Measurements from ENCODE around the gene DIAPH1.

The DIAPH1 gene

DNA sequence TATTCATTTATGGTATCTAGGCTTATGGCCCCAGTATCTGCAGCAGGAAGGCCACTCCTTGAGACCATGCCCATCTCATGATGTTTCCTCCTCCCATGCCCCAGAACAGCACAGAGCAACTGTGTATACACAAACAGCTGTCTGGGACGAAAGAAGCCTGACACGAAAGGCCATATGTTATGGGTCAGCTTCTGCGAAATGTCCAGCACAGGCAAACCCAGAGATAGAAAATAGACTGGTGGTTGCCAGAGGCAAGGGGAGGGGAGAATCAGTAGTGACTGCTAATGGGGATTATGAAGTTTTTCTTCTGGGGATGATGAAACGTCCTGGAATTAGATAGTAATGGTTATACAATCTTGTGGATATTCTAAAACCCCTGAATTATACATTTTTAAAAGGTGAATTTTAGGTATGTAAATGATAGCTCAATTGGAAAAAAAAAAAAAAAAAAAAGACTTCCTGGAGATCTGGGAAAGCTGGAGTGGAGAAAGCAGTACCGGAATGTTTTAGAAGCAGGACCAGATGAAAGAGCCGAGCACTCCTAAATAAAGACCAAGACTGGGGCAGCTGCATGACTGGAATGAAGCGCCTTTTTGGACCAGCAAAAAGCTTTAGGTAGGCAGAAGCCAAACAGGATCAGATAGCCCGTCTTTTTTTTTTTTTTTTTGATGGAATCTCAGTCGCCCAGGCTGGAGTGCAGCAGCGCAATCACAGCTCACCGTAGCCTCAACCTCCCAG is 100.8 kb downstream of the DIAPH1 start:
- no peak for DNase-seq

DNA sequence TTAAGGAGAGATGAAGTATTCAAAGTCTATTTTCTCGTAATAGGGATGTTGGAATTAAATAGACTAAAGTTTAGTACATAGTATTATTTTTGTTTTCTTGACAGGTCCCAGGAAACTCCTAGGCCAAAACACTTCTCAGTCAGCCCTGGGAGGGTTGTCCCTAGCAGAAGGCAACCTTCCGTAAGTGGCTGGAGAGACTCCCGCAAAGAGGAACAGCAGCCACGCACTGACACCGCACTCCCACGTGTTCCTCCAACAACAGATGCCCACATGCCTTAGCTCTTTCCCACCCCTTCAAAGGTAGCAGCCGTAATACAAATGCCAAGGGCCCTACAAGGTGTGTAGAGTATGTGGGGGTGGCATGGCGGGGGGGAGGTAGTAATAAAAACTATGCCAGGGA is 101.5 kb downstream of the DIAPH1 start:
- DNase-seq, result no peak

DNA sequence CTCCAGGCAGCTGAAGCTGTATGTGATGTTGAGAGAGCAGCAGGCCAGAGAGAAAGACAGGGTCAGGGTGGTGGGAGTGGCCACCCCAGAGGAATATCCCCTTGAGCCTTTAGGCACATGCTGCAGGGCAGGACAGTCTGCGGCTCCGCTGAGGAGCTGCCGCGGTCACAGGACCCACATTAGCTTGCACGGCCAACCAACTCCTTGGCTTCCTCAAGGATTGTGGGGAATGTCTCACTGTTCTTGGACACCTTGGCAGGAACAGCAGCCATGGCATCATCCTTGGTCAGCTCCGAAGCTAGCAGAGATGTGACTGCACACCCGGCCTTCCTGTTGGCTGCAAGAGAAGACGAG is 102.2 kb downstream of the DIAPH1 start:
- no peak for DNase-seq

DNA sequence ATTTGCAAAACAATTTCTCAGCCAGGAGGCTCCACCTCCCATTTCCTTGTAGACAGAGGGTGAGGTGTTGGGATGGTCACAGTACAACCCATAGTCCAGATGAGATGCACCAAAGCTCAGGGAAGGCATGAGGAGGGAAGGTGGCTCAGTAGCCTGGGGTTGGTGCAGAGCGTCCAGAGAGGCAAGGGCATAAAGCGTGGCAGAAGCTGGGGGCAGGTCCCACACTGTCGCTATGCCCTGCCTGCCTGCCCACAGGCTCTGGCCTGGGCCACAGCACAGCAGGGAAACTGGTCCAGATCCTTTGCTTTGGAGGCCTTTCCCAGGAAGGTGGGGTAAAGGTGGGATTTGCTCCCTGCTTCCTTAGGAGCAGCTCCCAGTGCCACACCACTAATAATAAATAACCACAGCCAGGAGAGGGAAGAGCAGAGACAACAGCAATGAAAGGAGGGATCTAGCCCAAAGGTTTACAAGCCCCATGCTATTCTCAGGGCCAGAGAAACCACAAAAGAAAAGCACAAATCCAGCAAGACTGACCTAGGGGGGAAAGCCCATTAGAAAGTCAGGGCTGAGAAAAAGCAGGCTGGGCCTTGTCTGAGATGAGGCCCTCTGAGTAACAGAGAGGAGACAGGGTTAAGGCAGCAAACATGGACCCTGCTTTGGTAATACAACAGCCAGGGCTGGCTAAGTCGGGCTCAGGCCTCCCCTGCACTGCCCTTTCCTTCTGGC is 102.7 kb downstream of the DIAPH1 start:
- no peak for DNase-seq

- no peak for DNase-seq
Measured at GRCh38 chr5:141515141-141515540, 103.7 kb downstream of the DIAPH1 start.

DNA sequence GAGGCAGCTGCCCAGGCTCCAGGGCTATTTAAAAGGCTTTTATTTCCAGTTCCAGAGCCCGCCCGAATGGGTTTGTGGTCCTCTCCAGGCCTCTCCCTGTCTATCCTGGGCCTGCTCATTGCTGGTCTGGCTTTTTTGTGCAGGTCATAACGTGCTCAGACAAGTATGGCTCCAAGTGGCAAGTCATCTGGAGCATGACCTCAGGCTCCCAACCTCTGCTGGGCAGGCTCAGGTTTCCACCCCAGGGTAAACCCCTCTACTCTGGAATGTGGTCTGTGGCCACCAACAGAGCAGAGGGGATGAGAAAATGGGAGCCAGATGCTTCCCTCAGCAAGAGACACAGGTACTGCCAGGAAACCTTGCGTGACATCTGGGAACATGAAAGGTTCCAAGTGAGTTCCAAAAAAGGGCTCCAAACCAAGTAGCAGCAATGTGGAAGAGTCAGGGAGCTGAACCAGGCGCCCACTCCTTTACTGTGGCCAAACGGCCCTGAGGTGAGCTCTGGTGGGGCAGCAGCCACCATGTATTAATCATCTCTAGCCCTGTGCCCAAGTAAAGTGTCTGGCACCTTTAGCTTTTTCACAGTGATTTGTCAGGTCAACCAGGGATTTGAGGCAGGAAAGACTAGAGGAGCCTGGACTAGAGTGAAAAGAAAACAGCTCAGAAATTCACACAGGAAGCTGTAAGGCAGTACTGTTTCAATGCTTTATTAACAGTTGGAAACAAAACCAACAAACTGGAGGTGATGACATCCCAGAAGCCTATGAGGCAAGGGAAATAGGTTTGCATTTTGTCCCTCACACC is 104.3 kb downstream of the DIAPH1 start:
- no peak for DNase-seq

DNA sequence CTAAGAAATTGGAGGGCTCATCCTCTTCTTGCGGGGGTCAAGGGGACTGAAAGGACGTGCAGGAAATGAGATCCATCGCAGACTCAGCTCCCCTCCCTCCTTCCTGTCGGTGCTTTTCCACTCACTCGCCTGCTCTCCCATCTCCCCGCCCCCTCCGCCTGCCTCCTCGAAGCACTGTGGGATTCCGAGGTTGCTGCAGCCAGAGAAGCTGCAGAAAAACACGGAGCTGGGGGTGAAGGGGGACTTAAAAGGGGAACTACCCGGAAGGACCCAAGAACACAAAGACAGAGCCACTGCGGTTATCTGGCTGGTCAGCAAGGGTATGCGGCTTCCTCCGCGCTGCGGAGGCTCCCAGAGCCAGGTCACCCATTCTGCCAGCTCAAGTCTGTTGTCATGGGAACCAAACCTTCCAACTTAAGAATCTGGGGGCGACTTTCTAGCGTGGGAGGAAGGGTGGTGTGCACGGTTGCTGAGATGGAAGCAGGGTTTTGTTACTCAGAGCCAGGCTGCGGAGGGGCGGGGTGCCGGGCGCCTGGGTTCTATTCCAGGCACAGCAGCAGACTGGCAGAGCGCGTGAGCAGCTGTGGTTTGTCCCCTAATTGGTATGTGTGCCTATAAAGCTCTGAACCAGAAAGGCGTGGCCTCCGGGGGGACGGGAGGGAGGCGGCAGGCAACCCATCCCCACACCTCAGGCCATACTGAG is 105.0 kb downstream of the DIAPH1 start:
- peak; percentile 40 for DNase-seq

DNA sequence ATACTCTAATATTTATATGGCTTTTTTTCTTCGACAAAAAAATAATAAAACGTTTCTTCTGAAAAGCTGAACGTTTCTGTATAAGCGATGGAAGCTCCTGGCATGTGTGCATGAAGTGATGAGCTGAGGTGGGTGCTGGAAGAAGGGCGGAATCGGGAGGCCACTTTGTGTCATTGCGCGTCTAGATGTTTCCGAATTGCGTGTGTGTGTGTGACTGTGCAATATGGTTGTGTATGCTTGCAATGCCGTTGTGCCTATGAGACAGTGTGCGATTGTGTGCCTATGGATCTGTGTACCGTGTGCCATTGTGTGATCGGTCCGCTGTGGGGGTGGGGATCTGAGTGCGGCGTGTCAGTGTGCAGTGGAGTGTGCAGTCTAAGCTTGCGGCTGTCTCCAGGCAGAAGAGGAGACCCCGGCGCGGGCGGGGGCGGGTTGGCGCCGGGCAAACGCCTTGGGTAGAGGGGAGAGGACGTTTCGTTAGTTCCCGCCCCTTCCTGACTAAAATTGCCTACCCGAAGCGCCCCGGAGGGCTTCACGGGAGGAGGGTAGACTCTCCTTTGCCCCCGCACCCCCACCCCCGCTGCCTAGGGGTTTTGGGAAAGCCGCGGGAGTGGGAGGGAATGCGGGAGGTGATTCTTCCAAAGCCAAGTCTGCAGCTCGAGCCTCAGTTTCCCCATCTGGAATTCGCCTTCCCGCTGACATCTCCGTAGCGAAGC is 105.7 kb downstream of the DIAPH1 start:
- peak; percentile 35 for DNase-seq

GRCh38 chr5:141512390-141512910 is 106.3 kb downstream of the DIAPH1 start:
- DNase-seq, result peak; percentile 88

DNA sequence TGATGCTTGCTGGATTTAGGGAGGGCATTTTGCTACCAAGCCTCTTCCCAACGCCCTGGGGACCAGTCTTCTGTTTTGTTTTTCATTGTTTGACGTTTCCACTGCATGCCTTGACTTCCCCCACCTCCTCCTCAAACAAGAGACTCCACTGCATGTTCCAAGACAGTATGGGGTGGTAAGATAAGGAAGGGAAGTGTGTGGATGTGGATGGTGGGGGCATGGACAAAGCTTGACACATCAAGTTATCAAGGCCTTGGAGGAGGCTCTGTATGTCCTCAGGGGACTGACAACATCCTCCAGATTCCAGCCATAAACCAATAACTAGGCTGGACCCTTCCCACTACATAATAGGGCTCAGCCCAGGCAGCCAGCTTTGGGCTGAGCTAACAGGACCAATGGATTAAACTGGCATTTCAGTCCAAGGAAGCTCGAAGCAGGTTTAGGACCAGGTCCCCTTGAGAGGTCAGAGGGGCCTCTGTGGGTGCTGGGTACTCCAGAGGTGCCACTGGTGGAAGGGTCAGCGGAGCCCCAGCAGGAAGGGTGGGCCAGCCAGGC is 107.0 kb downstream of the DIAPH1 start:
- no peak for DNase-seq

DNA sequence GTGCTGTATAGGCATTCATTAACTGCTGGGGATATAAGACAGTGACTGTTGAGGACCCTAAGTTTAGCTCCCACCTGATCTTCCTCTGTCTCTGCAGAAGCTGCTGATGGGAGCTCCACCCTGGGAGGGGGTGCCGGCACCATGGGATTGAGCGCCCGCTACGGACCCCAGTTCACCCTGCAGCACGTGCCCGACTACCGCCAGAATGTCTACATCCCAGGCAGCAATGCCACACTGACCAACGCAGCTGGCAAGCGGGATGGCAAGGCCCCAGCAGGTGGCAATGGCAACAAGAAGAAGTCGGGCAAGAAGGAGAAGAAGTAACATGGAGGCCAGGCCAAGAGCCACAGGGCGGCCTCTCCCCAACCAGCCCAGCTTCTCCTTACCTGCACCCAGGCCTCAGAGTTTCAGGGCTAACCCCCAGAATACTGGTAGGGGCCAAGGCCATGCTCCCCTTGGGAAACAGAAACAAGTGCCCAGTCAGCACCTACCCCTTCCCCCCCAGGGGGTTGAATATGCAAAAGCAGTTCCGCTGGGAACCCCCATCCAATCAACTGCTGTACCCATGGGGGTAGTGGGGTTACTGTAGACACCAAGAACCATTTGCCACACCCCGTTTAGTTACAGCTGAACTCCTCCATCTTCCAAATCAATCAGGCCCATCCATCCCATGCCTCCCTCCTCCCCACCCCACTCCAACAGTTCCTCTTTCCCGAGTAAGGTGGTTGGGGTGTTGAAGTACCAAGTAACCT is 107.8 kb downstream of the DIAPH1 start:
- DNase-seq, result no peak

DNA sequence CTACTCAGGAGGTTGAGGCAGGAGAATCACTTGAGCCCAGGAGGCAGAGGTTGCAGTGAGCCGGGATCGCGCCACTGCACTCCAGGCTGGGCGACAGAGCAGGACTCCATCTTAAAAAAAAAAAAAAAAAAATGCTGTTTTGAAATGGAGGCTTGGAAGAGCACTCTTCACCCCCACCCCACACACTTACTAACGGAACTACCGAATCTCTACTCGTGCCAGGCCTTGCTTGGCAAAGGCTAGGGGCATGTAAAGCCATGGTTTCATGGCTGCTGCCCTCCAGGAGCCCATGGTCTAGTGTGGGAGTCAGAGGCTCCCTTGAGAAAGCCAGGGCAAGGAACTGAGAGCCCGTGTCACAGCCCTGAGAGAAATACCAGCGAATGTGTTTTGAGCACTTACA is 108.6 kb downstream of the DIAPH1 start:
- DNase-seq, result no peak

GRCh38 chr5:141508798-141509611 is 109.8 kb downstream of the DIAPH1 start:
- no peak for DNase-seq

- DNase-seq, result no peak
Measured at GRCh38 chr5:141508440-141508797, 110.4 kb downstream of the DIAPH1 start.

DNA sequence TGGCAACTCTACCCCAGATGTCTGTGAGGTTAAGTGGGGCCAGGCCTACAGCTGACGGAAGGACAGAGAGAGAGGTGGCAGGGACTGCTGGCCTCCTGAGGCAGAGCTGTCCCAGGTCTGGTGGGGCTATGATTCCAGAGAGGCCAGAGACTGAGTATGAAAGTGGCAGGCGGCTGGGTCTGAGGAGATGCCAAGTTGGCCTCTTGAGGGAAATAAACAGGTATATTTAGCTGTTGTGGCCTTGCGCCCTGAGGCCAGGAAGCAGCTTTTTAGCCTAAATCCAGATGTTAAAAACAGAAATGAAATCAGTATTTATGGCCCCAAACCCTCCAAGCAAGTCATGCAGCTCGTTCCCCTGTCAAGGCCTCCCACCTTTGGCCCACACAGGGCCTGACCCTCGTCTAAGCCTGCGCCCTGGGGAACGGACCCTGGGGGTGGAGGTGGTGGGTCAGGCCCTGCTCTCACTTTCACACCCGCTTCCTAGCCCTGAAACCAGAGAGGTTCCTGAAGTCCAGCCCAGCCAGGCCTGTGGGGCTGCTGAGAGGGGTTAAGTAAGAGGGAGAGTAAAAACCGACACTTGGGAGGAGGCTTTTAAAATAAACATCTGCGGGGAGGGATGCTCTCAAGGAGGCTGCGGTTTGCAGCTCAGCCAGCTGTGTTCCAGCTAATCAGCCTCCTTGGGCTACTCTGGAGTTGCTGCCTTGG is 111.3 kb downstream of the DIAPH1 start:
- DNase-seq, result no peak

DNA sequence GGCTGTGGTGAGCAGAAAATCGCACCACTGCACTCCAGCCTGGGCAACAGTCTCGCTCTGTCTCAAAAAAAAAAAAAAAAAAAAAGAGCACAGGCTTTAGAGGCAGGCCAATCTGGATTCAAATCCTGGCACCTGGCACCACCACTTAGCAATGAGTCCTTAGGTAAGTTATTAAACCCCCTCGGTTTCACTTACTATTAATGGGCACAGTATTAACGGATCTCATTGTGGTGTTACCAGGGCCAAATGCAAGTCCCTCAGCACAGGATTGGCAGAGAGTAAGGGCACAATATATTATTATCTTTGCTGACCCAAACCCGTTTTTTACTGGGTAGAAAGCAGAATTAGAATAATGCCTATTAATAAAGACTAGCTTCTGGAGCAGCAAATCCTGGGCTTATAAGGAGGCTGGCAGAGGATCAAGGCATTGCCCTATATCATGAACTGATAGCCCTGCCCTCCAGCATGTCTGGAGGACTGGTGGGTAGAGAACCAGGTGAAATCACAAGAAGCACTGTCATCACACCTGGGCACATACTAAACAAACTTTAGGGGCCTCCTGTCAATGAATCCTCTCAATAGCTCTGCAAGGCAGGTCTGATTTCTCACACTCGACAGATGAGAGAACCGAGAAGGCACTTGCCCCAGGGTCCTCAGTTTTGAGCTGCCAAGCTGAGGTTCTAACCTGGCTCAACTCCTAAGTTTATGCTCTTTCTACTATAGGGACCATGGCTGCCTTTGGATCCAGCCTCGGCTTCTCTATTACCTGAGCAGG is 112.2 kb downstream of the DIAPH1 start:
- DNase-seq, result no peak

DNA sequence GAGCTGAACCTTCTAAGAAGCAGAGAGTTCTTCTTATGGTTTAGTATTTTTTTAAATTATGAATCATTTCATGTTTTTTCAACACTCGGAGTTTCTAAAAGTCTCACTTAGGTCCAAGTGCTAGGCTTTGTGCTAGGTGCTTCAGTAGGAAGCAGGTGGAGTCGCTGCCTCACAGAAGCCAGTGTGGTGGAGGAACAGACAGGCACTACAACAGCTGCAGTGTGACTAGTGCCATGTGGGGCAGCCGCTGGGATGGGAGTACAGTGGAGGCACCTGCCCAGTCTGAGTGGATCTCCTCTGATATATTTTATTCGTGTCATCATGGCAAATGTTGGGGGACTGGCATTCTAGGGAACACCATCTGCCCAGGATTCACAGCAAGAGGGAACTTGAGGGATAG is 114.6 kb downstream of the DIAPH1 start:
- no peak for DNase-seq

- no peak for DNase-seq
Measured at GRCh38 chr5:141503681-141504080, 115.1 kb downstream of the DIAPH1 start.

- no peak for DNase-seq
Measured at GRCh38 chr5:141501761-141502160, 117.0 kb downstream of the DIAPH1 start.
